B cell (primary cell): Measurements from ENCODE around the gene ZBTB12. TPM values are rescaled to one million over a fixed set of nuclear protein-coding genes. Genes with fewer than 3 reads are reported as not detected.
A peak's percentile ranks its signal among the peaks of the same experiment; 100 is the strongest.

Experiments used
- ATAC-seq: fragments of 200-7000 bp; cut with Tn5 transposase; one replicate; pipeline ENCODE4 v1.10.0; 2021; ENCODE audit warnings: low read depth, mild to moderate bottlenecking, moderate number of reproducible peaks, moderate library complexity
- CTCF ChIA-PET: fragments of 350-600 bp; sonication (Branson Sonifier 250); formaldehyde crosslinking; loops from one replicate; lab custom pipeline; 2021; ENCODE audit warnings: antibody characterized with exemption, inconsistent platforms; lab: Charles Lee
- POLR2A ChIA-PET: fragments of 350-600 bp; sonication (Branson Sonifier 250); formaldehyde crosslinking; loops from one replicate; lab custom pipeline; 2021; ENCODE audit warnings: antibody characterized with exemption; lab: Charles Lee
- DNase-seq: peaks from one replicate; pipeline ENCODE4 v3.0.0; 2013
- H2AFZ ChIP-seq: 2 replicates; pipeline ENCODE4 v1.6.1; 2012; ENCODE audit warnings: mild to moderate bottlenecking, low read depth, low read length; ENCODE audit not compliant: insufficient read depth, poor library complexity, severe bottlenecking
- H3K27ac ChIP-seq, 2 donors: 1 replicate in 1 of 2; 2 replicates in 1 of 2; pipeline ENCODE4 v1.5.1; 2012 to 2013; ENCODE audit warnings: low read length in 2 of 2, mild to moderate bottlenecking in 2 of 2, moderate library complexity in 1 of 2
- H3K27me3 ChIP-seq, 4 experiments: fragments of 200-600 bp in 1 of 4; sonication (generic) in 1 of 4; replicated peaks in 1 of 4; 1 replicate in 2 of 4; 2 replicates in 2 of 4; pipeline versions ENCODE4 v1.6.1 to v1.7.0; 2013 to 2016; ENCODE audit warnings: low read length in 3 of 4, mild to moderate bottlenecking in 2 of 4, mixed read lengths in 1 of 4, moderate library complexity in 1 of 4; ENCODE audit not compliant: insufficient read depth in 4 of 4, control insufficient read depth in 3 of 4; ENCODE audit errors: control extremely low read depth in 1 of 4
- H3K36me3 ChIP-seq, 2 experiments: replicated peaks in 1 of 2; 1 replicate in 1 of 2; 2 replicates in 1 of 2; pipeline versions ENCODE4 v1.6.1 to v1.7.1; 2013; ENCODE audit warnings: low read length in 1 of 2; ENCODE audit not compliant: insufficient read depth in 2 of 2, control insufficient read depth in 1 of 2; ENCODE audit errors: control extremely low read depth in 1 of 2, extremely low read depth in 1 of 2
- H3K4me1 ChIP-seq, 2 donors: fragments of 200-600 bp in 1 of 2; sonication (generic) in 1 of 2; 1 replicate in 1 of 2; 2 replicates in 1 of 2; pipeline versions ENCODE4 v1.5.1 to v1.6.1; 2013 to 2017; ENCODE audit warnings: low read length in 2 of 2; ENCODE audit not compliant: control insufficient read depth in 2 of 2, insufficient read depth in 2 of 2
- H3K4me2 ChIP-seq: replicated peaks from 2 replicates; pipeline ENCODE3; 2012; ENCODE audit warnings: mild to moderate bottlenecking, low read depth, low read length; ENCODE audit not compliant: poor library complexity, severe bottlenecking
- H3K4me3 ChIP-seq, 5 experiments: fragments of 200-600 bp in 1 of 5; sonication (generic) in 1 of 5; 1 replicate in 3 of 5; 2 replicates in 2 of 5; pipeline versions ENCODE4 v1.5.1 to v1.7.0; 2011 to 2016; ENCODE audit warnings: low read length in 4 of 5, mild to moderate bottlenecking in 4 of 5, low read depth in 2 of 5, control low read depth in 1 of 5, moderate library complexity in 1 of 5; ENCODE audit not compliant: insufficient read depth in 1 of 5; ENCODE audit errors: control extremely low read depth in 1 of 5, extremely low read depth in 1 of 5
- H3K79me2 ChIP-seq: fragments of 200-600 bp; sonication (generic); one replicate; pipeline ENCODE4 v1.6.0; 2016; ENCODE audit warnings: low read length; ENCODE audit not compliant: control insufficient read depth, insufficient read depth
- H3K9ac ChIP-seq: fragments of 200-600 bp; sonication (generic); 2 replicates; pipeline ENCODE4 v1.6.1; 2017; ENCODE audit warnings: mild to moderate bottlenecking, low read length, moderate library complexity
- H3K9me3 ChIP-seq, 3 donors: one replicate each; pipeline versions ENCODE4 v1.6.1 to v1.7.1; 2013; ENCODE audit warnings: low read length in 2 of 3; ENCODE audit not compliant: control insufficient read depth in 2 of 3, insufficient read depth in 1 of 3; ENCODE audit errors: control extremely low read depth in 1 of 3
- H4K20me1 ChIP-seq: 2 replicates; pipeline ENCODE4 v1.6.0; 2012; ENCODE audit warnings: mild to moderate bottlenecking, low read length; ENCODE audit not compliant: insufficient read depth, control insufficient read depth, poor library complexity, severe bottlenecking
- H3K27ac Mint-ChIP-seq: one replicate; pipeline ENCODE4 v1.8.0; 2021; ENCODE audit warnings: mixed read lengths
- H3K27me3 Mint-ChIP-seq: one replicate; pipeline ENCODE4 v1.8.0; 2021; ENCODE audit warnings: mixed read lengths
- H3K4me1 Mint-ChIP-seq: one replicate; pipeline ENCODE4 v1.8.0; 2021; ENCODE audit warnings: mixed read lengths
- H3K4me3 Mint-ChIP-seq: one replicate; pipeline ENCODE4 v1.8.0; 2021; ENCODE audit warnings: mixed read lengths
- H3K9me3 Mint-ChIP-seq: one replicate; pipeline ENCODE4 v1.8.0; 2022; ENCODE audit warnings: mixed read lengths; ENCODE audit not compliant: insufficient read depth
- EZH2 ChIP-seq: IDR thresholded peaks from 2 replicates; pipeline ENCODE4 v1.6.1; 2012; ENCODE audit warnings: borderline replicate concordance, low read depth, mild to moderate bottlenecking, moderate library complexity, low read length; ENCODE audit not compliant: insufficient read depth, poor library complexity, severe bottlenecking
- WGBS: methylation state at CpG from one replicate; pipeline ENCODE4 v1.1.5; 2013; ENCODE audit warnings: missing lambda C conversion rate; ENCODE audit not compliant: insufficient coverage; 5-methylcytosine and 5-hydroxymethylcytosine counted together
- intact Hi-C: fragments of 100-400 bp; cut with micrococcal nuclease; formaldehyde crosslinking; loops from one replicate; pipeline ENCODE4 v1.10.0; 2022
- polyA plus RNA-seq: library from polyadenylated mRNA; depleted of rRNA; stranded (reverse); fragments of >200 nt; gene quantifications from 2 replicates; pipeline ENCODE4 v1.2.3, GENCODE V29; 2012
- total RNA-seq, 2 donors: library from RNA; stranded (reverse); fragments of 120-200 nt in 1 of 2; gene quantifications; 1 replicate in 1 of 2; 2 replicates in 1 of 2; pipeline versions ENCODE4 v1.2.3 to v1.2.4, GENCODE V29; 2013 to 2022
- TF ChIP-seq, protein P1 (sequence below): fragments of 200-600 bp; IDR thresholded peaks from one replicate; pipeline ENCODE4 v1.8.0; 2022; ENCODE audit warnings: antibody characterized with exemption, mild to moderate bottlenecking

The ZBTB12 gene
- total and polyA plus RNA-seq, 2 donors (not counting 1 experiment from before 2014, with no cell fraction given) = 1.4 to 8.9 TPM

DNA sequence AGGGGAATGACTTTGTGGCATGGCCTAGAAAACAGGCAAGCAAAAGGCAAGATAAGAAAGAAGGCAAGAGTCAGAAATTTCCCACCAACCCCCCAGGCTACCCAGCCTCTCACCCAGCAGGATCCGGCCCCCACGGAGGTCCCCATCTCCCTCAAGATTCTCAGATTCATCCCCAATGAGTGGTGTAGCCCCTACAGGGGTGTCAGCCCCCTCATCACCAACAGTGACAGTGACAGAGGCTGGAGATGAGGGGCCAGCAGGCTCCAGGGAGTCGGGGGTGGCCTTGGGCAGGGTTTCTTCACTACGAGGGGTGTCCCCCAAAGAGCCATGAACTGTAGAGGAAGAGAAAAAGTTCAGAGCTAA, 5.4 kb downstream of the ZBTB12 start:
- ChIA-PET POLR2A (interaction anchor here (1.7 kb wide), 1 partner anchor 74 kb away, joined by 6 read pairs; the partner anchor contains the start of gene DXO), CTCF (interaction anchor here (0.6 kb wide), 1 partner anchor 11 kb away, joined by 3 read pairs; no protein-coding TSS in a partner anchor)
- intact Hi-C loops = loop anchor here (2.0 to 5.0 kb wide), 5 partner anchors 159 to 350 kb away; partner anchors contain the start of genes ATP6V1G2, BAG6, CLIC1 and NFKBIL1
- Histone ChIP-seq H3K4me2 (peak overlapping the region; percentile 96), H3K4me1 (peaks cover 9 to 25% of the 10 kb centered on the region in 2 donors), H3K79me2 (peaks cover 4% of the 10 kb centered on the region), H3K9ac (peak overlapping the region; percentile 95), H3K9me3 (no peaks in the 10 kb centered on the region), H4K20me1 (no peaks in the 10 kb centered on the region), H3K27ac (peak overlapping the region; percentile 63 to 78), H3K4me3 (peak overlapping the region in 4 of 5 experiments; percentile 80 to 100 (median 91)), H3K27me3 (no peaks in the 10 kb centered on the region), H2AFZ (peak overlapping the region; percentile 99), H3K36me3 (peaks cover 0 to 21% of the 10 kb centered on the region in 2 experiments)
- DNase-seq (no peak), ATAC-seq (no peak)
- TF ChIP-seq, protein P1, sequence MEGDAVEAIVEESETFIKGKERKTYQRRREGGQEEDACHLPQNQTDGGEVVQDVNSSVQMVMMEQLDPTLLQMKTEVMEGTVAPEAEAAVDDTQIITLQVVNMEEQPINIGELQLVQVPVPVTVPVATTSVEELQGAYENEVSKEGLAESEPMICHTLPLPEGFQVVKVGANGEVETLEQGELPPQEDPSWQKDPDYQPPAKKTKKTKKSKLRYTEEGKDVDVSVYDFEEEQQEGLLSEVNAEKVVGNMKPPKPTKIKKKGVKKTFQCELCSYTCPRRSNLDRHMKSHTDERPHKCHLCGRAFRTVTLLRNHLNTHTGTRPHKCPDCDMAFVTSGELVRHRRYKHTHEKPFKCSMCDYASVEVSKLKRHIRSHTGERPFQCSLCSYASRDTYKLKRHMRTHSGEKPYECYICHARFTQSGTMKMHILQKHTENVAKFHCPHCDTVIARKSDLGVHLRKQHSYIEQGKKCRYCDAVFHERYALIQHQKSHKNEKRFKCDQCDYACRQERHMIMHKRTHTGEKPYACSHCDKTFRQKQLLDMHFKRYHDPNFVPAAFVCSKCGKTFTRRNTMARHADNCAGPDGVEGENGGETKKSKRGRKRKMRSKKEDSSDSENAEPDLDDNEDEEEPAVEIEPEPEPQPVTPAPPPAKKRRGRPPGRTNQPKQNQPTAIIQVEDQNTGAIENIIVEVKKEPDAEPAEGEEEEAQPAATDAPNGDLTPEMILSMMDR = no peak
- TF ChIP-seq EZH2 = no peak
- Mint-ChIP-seq H3K9me3 (no peaks in the 10 kb centered on the region), H3K27me3 (no peaks in the 10 kb centered on the region), H3K4me1 (peaks cover 31% of the 10 kb centered on the region), H3K4me3 (peak overlapping the region; percentile 82), H3K27ac (peak overlapping the region; percentile 87)
- 32% methylated on average over 2 of the region's 4 CpGs for WGBS

DNA sequence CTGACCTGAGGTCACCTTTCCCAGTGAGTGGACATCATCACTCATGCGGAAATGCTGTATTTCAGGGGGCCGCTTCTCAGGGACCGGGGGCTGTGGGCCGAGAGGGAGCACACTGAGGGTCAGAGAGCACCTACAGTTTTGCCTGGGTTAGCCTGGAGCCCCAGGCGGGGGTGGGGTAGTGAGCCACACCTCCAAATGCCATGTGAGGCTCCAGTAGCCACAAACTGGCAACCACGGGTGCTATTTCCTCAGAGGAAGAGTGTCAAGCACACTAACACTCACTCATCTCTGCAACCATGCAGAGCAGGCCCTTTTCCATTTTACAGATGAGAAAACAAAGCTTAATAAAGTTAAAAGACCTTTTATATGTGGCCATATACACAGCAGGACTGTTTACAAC, 9.1 kb downstream of the ZBTB12 start:
- no peak for ATAC-seq
- ChIA-PET CTCF (interaction anchor here (0.7 kb wide), 1 partner anchor 181 kb away, joined by 3 read pairs; no protein-coding TSS in a partner anchor), POLR2A (interaction anchor here (0.7 kb wide), 1 partner anchor 207 kb away, joined by 3 read pairs; no protein-coding TSS in a partner anchor)
- DNase-seq = no peak
- H3K9me3 ChIP-seq = no peaks in the 10 kb centered on the region
- H3K79me2 ChIP-seq = no peaks in the 10 kb centered on the region
- no peak overlapping the region for H3K27ac ChIP-seq
- no peak overlapping the region for H3K27ac Mint-ChIP-seq
- peaks cover 0 to 43% of the 10 kb centered on the region in 2 experiments for H3K36me3 ChIP-seq
- TF ChIP-seq EZH2 = no peak
- H2AFZ ChIP-seq = no peak overlapping the region
- H3K4me3 Mint-ChIP-seq = no peak overlapping the region
- H4K20me1 ChIP-seq = peaks cover 6% of the 10 kb centered on the region
- H3K4me2 ChIP-seq = no peak overlapping the region
- H3K9me3 Mint-ChIP-seq = no peaks in the 10 kb centered on the region
- WGBS = 80% methylated on average over 5 of the region's 6 CpGs
- no peak overlapping the region for H3K9ac ChIP-seq
- H3K4me1 Mint-ChIP-seq = peaks cover 10% of the 10 kb centered on the region
- intact Hi-C loops = no loop called here
- no peaks in the 10 kb centered on the region for H3K27me3 Mint-ChIP-seq
- H3K4me1 ChIP-seq = peaks cover 3 to 10% of the 10 kb centered on the region in 2 donors
- H3K4me3 ChIP-seq = no peak overlapping the region
- no peaks in the 10 kb centered on the region for H3K27me3 ChIP-seq
